HL-60/S4 treated with retinoic acid at 250 ng/mL for 4 days and 3 days (cell line): ENCODE data around the gene APOL6.

Source experiments
- in situ Hi-C: fragments of 300-500 bp; cut with MboI; formaldehyde crosslinking; loops from 2 replicates; pipeline ENCODE4 v1.7.0; 2022; ENCODE audit warnings: low sequenced_read_pairs

The APOL6 gene

DNA sequence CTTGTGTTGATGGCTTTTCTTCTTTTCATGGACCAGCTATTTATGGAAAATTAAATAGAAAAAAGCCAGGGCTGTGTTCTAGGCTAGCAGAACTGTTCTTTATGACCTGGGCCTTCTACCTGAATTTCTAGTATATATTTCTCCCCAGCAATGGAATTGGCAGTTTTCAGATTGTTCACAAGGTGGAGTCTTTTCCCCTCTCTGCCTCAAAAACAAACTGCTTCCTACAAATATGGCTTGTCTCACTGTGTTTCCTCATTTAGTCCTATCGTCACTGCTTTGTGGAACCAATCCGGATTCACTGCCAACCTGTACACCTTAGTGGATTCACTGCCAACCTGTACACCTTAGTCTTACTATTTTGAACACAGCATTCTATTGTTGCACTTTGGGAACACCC is 64.4 kb downstream of the APOL6 start:
- in situ Hi-C loops = no loop called here

DNA sequence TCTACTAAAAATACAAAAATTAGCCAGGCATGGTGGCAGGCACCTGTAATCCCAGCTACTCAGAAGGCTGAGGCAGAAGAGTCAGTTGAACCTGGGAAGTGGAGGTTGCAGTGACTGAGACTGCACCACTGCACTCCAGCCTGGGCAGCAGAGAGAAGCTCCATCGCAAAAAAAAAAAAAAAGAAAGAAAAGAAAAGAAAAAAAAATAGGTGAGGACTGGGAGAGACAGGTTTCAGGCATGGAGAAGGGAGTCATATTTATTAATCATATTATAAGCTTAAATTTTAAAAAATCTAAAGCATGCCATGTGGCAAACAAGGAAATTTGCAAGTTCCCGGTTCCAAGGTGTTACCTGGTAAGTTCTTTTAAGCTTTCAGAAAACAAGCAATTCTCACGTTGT is 69.3 kb downstream of the APOL6 start, which contains the start of gene APOL5:
Gene APOL5, plus strand, starts transcription at position 301 of the 400 bp plus-strand sequence. Its CDS starts 0 bp downstream, at position 301.
- in situ Hi-C loops = no loop called here
